SHP77 treated with DMSO at 0.1 percent for 48 hours (cell line): ENCODE measurements around the gene BMI1.
A peak's percentile ranks its signal among the peaks of the same experiment; 100 is the strongest.

Experiments
- DNase-seq: peaks from one replicate; lab custom pipeline; 2025; lab: John Stamatoyannopoulos, UW

The BMI1 gene

GRCh38 chr10:22367471-22367870 lies 46.6 kb downstream of the BMI1 start:
- no peak for DNase-seq

- peak; percentile 29 for DNase-seq
Measured at GRCh38 chr10:22368402-22368801, 47.5 kb downstream of the BMI1 start.

- no peak for DNase-seq
Measured at GRCh38 chr10:22368981-22369380, 48.1 kb downstream of the BMI1 start.

DNA sequence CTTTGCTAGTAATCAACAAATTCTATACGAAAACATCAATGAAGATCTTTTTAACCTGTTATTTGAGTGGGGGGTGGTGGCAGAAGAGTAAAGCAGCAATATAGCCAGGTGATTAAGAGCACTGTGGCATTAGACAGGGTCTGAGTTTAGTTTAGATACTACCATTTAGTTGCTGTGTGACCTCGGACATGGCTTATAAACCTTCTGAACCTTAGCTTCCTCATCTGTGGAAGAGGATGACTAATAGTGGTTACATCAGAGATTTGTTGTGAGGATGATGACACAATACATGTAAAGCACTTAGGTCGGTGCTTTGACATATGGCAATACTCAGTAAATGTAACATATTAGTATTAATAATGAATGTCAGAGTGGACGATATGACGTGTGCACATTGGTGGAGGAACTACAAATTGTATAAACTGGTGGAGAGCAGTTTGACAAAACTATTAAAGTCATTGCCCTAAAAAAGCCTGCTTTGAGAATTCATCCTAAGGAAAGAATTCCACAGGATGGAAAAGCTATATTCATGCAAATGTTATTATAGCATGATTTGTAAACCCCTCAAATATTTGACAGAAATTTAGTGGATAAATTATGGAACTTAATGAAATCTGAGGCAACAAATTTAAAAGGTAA lies 48.7 kb downstream of the BMI1 start:
- no peak for DNase-seq

- DNase-seq: no peak
Measured at GRCh38 chr10:22370320-22370719, 49.4 kb downstream of the BMI1 start.

DNA sequence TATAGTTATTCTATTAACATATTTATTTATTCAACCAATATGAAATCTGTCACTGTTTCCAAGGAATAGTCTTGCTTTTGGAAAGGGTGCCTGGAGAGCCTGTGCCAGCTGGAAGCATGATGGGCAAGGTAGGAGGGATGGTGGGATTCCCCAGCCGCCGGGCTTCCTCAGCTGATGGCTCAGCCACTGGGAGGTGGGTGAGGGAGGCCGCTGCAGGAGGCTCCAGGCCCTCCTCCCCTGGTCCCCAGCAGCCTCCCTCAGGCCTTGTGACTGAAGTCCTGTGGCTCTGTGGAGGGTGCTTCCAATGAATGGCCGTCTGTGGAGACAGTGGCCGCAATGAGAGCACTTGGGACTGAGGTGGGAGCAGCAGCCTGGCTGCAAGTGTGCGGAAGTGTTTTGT lies 51.4 kb downstream of the BMI1 start:
- no peak for DNase-seq

GRCh38 chr10:22372917-22373316 lies 52.0 kb downstream of the BMI1 start:
- no peak for DNase-seq

DNA sequence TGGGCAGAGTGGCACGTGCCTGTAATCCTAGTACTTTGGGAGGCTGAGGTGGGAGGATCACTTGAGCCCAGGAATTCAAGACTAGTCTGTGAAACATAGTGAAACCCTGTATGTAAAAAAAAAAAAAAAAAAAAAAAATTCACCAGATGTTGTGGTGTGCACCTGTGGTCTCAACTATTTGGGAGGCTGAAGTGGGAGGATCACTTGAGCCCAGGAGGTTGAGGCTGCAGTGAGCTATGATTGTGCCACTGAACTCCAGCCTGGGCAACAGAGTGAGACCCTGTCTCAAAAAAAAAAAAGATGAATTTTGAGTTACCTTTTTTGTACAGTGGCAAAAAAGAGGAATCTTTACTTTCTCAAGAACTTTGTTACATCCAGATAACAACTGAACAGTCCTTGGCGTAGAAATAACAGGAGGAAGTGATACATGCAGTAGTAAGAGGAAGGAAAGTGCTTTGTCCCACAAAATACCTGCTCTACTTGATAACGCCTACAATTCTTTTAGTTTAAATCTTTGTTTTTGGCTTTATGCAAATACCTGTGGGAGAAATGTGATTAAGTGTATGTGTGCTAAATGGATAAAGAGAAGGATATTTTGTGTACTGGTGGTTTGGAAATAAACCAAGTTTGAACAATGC lies 53.7 kb downstream of the BMI1 start:
- DNase-seq: no peak

DNA sequence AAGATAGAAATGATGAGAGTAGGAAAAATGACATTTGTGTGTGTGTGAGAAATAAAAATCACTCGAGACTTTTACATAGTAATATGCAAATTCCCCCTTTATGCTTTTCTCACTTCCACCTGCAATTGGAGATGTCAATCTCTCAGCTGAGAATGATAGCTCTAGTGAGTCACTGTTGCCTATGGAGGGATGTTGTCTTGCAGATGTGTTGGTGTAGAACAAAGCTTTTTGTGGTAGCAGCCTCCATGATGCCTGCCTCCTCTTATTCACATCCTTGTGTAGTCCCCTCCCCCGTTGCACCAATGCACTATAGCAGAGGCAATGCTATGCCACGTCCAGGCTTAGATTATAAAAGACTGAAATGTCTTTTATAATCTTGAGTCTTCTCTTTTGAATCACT lies 58.2 kb downstream of the BMI1 start:
- no peak for DNase-seq
